T-helper 2 cell treated with Interferon-gamma antibody and Interleukin-4, amounts not matched to agents 100 ng/mL and 5 ng/mL, for 36 hours (primary cell): ENCODE measurements around the gene GMNN. TPM values are rescaled to one million over a fixed set of nuclear protein-coding genes. Genes with fewer than 3 reads are reported as not detected.
"Not testable (repeated sequence)": the region's sequence is repeated elsewhere in the genome, so short reads cannot be mapped to it uniquely, and the experiment has no call there.

Experiments used
- intact Hi-C: fragments of 100-400 bp; cut with micrococcal nuclease; formaldehyde crosslinking; loops from one replicate; pipeline ENCODE4 v1.15.1; 2023
- total RNA-seq: library from RNA; stranded (reverse); gene quantifications from 2 replicates; pipeline ENCODE4 v1.2.3, GENCODE V29; 2022

Gene GMNN
- total RNA-seq, 1 donor from 2014 or later: 69.0 TPM

GRCh38 chr6:24761193-24761835 is 13.4 kb upstream of the GMNN start:
- intact Hi-C loops: no loop called here

- intact Hi-C loops: no loop called here
These were observed 12.9 kb upstream of the GMNN start for GRCh38 chr6:24761851-24762250.

GRCh38 chr6:24763578-24763977 is 11.2 kb upstream of the GMNN start:
- intact Hi-C loops: no loop called here

GRCh38 chr6:24764833-24765828 is 9.6 kb upstream of the GMNN start:
- intact Hi-C loops: not testable (repeated sequence)

DNA sequence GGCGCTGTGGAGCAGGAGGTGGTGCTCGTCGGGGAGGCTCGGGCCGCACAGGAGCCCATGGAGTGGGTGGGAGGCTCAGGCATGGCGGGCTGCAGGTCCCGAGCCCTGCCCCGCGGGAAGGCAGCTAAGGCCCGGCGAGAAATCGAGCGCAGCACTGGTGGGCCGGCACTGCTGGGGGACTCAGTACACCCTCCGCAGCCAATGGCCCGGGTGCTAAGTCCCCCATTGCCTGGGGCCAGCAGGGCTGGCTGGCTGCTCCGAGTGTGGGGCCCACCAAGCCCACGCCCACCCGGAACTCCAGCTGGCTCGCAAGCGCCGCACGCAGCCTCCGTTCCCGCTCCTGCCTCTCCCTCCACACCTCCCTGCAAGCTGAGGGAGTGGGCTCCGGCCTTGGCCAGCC is 8.8 kb upstream of the GMNN start:
- intact Hi-C loops: loop anchor here (1.0 to 2.0 kb wide), 2 partner anchors 47 to 185 kb away; partner anchors contain the start of gene C6orf62

DNA sequence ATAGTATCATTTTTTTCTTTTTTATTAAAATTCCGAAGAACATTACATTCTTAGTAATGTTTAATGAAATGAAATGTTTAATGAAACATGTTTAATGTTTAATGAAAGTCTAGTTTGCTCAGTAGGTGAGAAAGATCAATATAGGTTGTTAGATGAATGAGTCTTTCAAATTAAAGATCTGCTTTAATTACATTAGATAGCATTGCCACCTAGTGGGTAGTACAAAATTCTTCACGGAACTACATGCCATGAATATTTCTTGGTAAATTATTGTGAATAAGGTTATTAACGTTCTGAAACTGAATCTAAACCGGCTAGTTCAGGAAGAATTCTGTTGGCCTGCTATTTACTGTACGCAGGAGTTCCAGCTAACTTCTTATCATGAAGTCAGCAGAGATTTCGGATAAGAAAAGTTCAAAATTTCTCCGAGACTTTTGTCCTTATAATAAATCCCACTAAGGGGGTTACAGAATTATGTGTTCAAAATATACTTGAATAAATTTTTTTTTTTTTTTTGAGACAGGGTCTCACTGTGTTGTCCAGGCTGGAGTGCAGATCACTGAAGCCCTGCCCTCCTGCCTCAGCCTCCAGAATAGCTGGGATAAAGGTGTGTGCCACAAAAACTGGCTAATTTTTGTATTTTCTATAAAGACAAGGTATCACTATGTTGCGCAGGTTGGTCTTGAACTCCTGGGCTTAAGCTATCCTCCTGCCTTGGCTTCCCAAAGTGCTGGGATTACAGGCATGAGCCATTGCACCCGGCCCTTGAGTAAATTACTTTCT is 7.9 kb upstream of the GMNN start:
- intact Hi-C loops: loop anchor here (1.0 to 2.0 kb wide), 2 partner anchors 48 to 186 kb away; partner anchors contain the start of gene C6orf62

GRCh38 chr6:24768361-24768760 is 6.4 kb upstream of the GMNN start:
- intact Hi-C loops: no loop called here

- intact Hi-C loops: loop anchor here (1.0 to 10.0 kb wide), 5 partner anchors 54 to 1219 kb away; no protein-coding TSS in a partner anchor
These were observed 852 bp downstream of the GMNN start for GRCh38 chr6:24775520-24776058.

DNA sequence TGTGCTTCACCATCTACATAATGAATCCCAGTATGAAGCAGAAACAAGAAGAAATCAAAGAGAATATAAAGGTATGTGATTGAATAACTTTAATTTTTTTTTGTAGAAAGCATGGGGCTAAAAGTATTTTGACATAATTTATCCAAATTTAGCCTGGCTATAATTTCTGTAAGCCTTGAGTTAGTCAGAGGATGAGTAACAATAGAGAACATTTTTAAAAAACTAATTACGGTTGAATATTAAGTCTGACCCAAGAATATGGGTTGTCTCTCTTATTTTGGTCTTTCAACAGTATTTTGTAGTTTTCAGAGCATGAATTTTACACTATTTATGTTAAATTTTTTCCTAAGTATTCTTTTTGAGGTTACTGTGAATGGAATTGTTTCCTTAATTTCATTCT is 2.5 kb downstream of the GMNN start:
- intact Hi-C loops: loop anchor here (5.0 to 10.0 kb wide), 4 partner anchors 80 to 1218 kb away; no protein-coding TSS in a partner anchor

GRCh38 chr6:24778121-24778520 is 3.4 kb downstream of the GMNN start:
- intact Hi-C loops: loop anchor here (5.0 to 10.0 kb wide), 4 partner anchors 79 to 1217 kb away; no protein-coding TSS in a partner anchor

- intact Hi-C loops: loop anchor here (5.0 to 10.0 kb wide), 4 partner anchors 78 to 1216 kb away; no protein-coding TSS in a partner anchor
These were observed 4.1 kb downstream of the GMNN start for GRCh38 chr6:24778878-24779277.

GRCh38 chr6:24779416-24780016 is 4.8 kb downstream of the GMNN start:
- intact Hi-C loops: loop anchor here (5.0 to 10.0 kb wide), 4 partner anchors 78 to 1215 kb away; no protein-coding TSS in a partner anchor

DNA sequence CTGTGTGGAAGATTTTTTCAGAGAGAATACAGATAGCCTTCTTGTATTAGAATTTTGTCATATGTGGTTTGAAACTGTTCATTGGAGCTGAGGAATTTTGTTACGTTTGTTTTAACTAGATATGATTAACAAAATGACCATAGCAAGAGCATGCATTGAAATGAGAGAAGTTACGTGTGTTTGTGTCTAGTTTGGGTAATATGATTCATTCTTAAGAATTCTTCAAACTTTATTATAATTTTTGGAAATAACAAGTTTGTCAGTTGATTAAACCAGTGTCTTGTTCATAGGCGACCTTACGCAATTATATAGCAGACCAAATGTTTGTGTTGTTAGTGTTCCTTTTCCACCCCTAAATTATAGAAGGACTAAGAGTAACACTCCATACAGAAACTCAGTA is 5.5 kb downstream of the GMNN start:
- intact Hi-C loops: no loop called here

- intact Hi-C loops: no loop called here
These were observed 13.4 kb downstream of the GMNN start for GRCh38 chr6:24788031-24788665.

- intact Hi-C loops: no loop called here
These were observed 20.4 kb downstream of the GMNN start for GRCh38 chr6:24795106-24795505.

DNA sequence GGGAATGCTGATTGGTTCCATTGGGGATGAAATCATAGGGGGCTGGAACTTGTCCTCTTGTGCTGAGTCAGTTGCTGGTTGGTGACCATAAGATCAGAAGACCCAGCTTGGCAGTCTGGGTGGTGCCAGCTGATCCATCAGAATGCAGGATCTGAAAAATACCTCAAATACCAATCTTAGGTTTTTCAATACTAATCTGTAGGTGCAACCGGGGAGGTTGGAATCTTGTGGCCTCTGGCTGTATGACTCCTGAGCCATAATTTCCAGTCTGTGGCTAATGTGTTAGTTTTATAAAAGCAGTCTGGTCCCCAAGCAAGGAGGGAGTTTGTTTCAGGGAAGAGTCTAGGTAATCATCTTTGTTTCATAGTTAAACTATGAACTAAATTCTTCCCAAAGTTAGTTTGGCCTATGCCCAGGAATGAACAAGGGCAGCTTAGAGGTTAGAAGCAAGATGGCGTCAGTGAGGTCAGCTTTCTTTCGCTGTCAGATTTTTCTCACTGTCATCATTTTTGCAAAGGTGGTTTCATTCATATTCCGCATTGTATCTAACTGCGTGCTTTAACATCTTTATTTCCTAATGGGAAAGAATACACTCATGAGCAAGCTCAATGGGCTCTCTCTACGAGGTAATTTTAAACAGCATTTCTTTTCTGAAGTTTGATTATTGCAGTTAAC is 22.0 kb downstream of the GMNN start:
- intact Hi-C loops: no loop called here

DNA sequence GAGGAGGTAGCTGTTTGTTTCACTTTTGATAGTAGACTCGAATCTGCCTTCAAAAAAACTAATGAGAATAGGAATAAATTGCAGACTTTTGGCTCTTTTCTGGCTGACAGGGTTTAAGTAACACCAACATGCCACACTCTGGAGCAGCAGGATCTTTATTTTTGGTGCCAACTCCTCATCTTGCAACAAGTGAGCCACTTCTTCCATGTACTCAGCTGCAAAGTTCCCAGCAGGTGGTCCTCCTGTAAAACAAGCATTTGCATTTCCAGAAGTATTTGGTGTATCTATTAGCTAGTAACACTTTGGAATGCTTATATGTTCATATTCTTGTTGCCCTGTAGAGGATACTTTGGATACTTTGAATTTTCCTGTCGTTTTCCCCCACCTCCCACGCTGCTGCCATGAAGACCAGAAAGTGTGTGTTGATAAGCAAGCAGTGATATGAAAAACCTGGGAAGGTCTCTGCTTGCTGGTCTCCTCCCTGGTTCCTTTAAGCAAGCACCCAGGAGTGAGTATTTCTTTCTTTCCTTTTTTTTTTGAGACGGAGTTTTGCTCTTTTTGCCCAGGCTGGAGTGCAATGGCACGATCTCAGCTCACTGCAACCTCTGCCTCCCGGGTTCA is 23.0 kb downstream of the GMNN start:
- intact Hi-C loops: no loop called here

DNA sequence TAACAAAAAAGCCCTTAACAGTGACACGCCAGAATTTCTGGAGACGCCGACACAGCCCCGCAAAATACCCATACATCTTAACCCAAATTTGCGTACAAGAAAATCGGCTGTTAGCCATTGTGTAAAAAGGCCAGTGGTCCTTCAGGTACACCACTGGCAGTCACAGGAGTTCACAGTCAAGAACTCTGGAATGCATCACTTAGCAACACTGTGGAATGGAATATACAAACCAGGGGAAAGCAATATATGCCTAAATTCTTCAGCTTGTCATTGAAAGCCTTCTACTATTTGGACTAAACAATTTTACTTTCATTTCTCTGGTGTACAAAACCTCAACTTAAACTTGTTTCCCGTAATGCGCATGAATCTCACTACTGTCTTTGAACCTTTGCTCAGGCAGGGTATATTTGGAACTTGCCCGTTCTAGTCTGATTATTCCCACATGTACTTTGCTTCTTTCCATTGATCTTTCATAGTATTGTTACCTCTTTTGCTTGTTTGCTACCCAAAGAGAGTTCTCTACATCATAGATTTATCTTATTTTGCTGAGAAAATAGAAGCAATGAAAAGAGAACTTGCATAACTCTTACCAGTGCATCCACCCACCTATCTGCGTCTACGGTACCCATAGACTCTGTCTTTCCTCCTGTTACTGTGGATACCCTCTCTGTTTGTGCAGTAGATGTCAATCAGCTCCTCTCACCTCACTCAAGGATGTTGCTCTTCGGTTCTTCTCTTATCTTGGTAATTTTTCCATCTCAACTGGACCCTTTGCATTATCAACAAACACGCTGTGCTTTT is 24.2 kb downstream of the GMNN start, which contains the start of gene ARMH2:
TSS of gene ARMH2 (minus strand) at position 178 of the 801 bp plus-strand sequence. CDS start at position 118, 60 bp downstream.
- intact Hi-C loops: no loop called here
